H1 (cell line): ENCODE results near the gene KRTAP10-12. TPM values are rescaled to one million over a fixed set of nuclear protein-coding genes. Genes with fewer than 3 reads are reported as not detected.

Experiments used
- EGR1 ChIP-seq: IDR thresholded peaks from 2 replicates; pipeline ENCODE4 v1.6.1; 2011; ENCODE audit warnings: low read depth, low read length, borderline replicate concordance
- EZH2 ChIP-seq: fragments of 200-600 bp; sonication (generic); IDR thresholded peaks from 2 replicates; pipeline ENCODE4 v1.7.1; 2012; ENCODE audit warnings: low read depth, mild to moderate bottlenecking, moderate library complexity, low read length, inconsistent platforms; ENCODE audit not compliant: severe bottlenecking
- RAD21 ChIP-seq, 2 experiments: IDR thresholded peaks in 1 of 2; conservative IDR thresholded peaks in 1 of 2; 2 replicates each; pipeline ENCODE4 v1.6.1; 2011; ENCODE audit warnings: low read depth in 2 of 2, low read length in 2 of 2, improper control_type of control experiment in 1 of 2, inconsistent platforms in 1 of 2, mild to moderate bottlenecking in 1 of 2, moderate library complexity in 1 of 2
- SP1 ChIP-seq: IDR thresholded peaks from 2 replicates; pipeline ENCODE4 v1.6.1; 2011; ENCODE audit warnings: low read depth, low read length
- SP4 ChIP-seq: IDR thresholded peaks from 2 replicates; pipeline ENCODE4 v1.6.1; 2012; ENCODE audit warnings: low read length, inconsistent platforms
- polyA plus RNA-seq, 7 experiments: library from polyadenylated mRNA; depleted of rRNA in 3 of 7; stranded (reverse) in 5 of 7; unstranded in 2 of 7; fragments of >200 nt in 5 of 7; fragments of 200-250 nt in 2 of 7; gene quantifications; 1 replicate in 5 of 7; 2 replicates in 1 of 7; 4 replicates in 1 of 7; pipeline versions ENCODE4 v1.2.1 to v1.2.3, GENCODE V29; 2011 to 2013; ENCODE audit warnings: missing spikeins in 2 of 7, mixed read lengths in 2 of 7
- total RNA-seq: library from RNA; stranded (reverse); fragmentation: NEBNext Ultra II Directional; extraction: Animal tissue kit (Norgen Biotek cat#: 25700); gene quantifications from 2 replicates; pipeline ENCODE4 v1.2.1, GENCODE V29; 2021

Gene KRTAP10-12
- total and polyA plus RNA-seq, 2 of the 8 experiments (the other 6 are each of a cell fraction or from before 2014, with no cell fraction given), result not detected

GRCh38 chr21:44734026-44734745, 37.2 kb downstream of the KRTAP10-12 start (continued):
- TF ChIP-seq EZH2, result no peak
- no peak for TF ChIP-seq RAD21 (IDR thresholded peaks at IDR 0.05 in 1 of 2, conservative IDR thresholded peaks at IDR 0.05 in 1 of 2; ENCODE audit: low read depth in 2 of 2, low read length in 2 of 2)
- no peak for TF ChIP-seq EGR1
- no peak for TF ChIP-seq SP1
- no peak for TF ChIP-seq SP4
- TF ChIP-seq, all 59 proteins: peak for 0
